Measurements from ENCODE around the gene CMAS.

Gene CMAS

GRCh38 chr12:22034709-22035506, 11.1 kb upstream of the CMAS start:
- no peak for TF ChIP-seq CTCF (IDR thresholded peaks at IDR 0.05; ENCODE audit: low read depth, low read length)
- H3K4me3 ChIP-seq (replicated peaks in 1 of 2; ENCODE audit: low read depth in 2 of 2, low read length in 2 of 2): no peak overlapping the region
- peak; percentile 47 to 72 for DNase-seq (ENCODE audit: low read depth in 2 of 2)

- TF ChIP-seq CTCF (IDR thresholded peaks at IDR 0.05; ENCODE audit: low read depth, low read length): no peak
- H3K4me3 ChIP-seq (replicated peaks in 1 of 2; ENCODE audit: low read depth in 2 of 2, low read length in 2 of 2): no peak overlapping the region
- no peak for DNase-seq (ENCODE audit: low read depth in 2 of 2)
These were observed 8.1 kb upstream of the CMAS start for GRCh38 chr12:22037947-22038346.

DNA sequence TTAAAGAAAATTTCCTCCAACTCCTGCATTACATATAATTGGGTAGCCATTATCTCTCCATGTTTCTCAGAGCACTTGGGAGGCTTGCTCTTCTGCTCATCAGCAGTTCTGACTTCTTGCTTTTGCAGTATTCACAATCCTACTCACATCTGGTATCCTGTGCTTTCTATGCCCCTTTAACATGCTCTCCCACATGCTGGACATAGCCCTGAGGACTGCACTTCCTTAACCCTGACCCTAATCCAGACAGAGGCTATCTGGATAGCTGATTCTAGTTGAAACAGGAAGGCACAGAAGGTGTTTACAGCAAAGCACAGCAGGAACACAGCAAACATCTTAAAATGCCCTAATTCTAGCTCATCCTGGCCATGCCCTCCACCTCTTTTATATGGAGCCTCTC, 7.3 kb upstream of the CMAS start:
- H3K4me3 ChIP-seq (replicated peaks in 1 of 2; ENCODE audit: low read depth in 2 of 2, low read length in 2 of 2): no peak overlapping the region
- no peak for TF ChIP-seq CTCF (IDR thresholded peaks at IDR 0.05; ENCODE audit: low read depth, low read length)
- DNase-seq (ENCODE audit: low read depth in 2 of 2): no peak

DNA sequence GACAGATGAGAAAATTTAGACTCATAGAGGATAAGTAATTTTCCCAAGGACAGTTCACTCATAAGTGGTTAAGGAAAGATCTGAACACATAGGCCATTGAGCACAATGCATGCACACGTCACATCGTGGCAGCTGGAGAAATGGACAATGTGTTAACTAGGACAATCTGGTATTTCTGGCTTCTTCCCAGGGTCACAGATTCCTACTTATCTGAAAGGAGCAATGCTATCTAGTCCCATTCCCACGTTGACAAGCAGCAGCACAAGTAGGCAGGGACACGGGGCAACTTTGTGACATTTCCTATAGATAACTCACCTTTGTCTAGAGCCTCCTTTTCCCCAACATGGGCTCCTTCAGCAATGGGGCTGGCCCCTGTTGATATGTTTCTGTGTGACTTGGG, 6.7 kb upstream of the CMAS start:
- no peak for TF ChIP-seq CTCF (IDR thresholded peaks at IDR 0.05; ENCODE audit: low read depth, low read length)
- no peak for DNase-seq (ENCODE audit: low read depth in 2 of 2)
- H3K4me3 ChIP-seq (replicated peaks in 1 of 2; ENCODE audit: low read depth in 2 of 2, low read length in 2 of 2): no peak overlapping the region

GRCh38 chr12:22042976-22043669, 2.9 kb upstream of the CMAS start:
- peak; percentile 63 to 92 for DNase-seq (ENCODE audit: low read depth in 2 of 2)
- no peak for TF ChIP-seq CTCF (IDR thresholded peaks at IDR 0.05; ENCODE audit: low read depth, low read length)
- no peak overlapping the region for H3K4me3 ChIP-seq (replicated peaks in 1 of 2; ENCODE audit: low read depth in 2 of 2, low read length in 2 of 2)

GRCh38 chr12:22043943-22044342, 2.1 kb upstream of the CMAS start:
- no peak for TF ChIP-seq CTCF (IDR thresholded peaks at IDR 0.05; ENCODE audit: low read depth, low read length)
- no peak overlapping the region for H3K4me3 ChIP-seq (replicated peaks in 1 of 2; ENCODE audit: low read depth in 2 of 2, low read length in 2 of 2)
- DNase-seq (ENCODE audit: low read depth in 2 of 2): no peak

All from cardiac fibroblast (primary cell).